Measurements from ENCODE around the gene PAX2.

DNA sequence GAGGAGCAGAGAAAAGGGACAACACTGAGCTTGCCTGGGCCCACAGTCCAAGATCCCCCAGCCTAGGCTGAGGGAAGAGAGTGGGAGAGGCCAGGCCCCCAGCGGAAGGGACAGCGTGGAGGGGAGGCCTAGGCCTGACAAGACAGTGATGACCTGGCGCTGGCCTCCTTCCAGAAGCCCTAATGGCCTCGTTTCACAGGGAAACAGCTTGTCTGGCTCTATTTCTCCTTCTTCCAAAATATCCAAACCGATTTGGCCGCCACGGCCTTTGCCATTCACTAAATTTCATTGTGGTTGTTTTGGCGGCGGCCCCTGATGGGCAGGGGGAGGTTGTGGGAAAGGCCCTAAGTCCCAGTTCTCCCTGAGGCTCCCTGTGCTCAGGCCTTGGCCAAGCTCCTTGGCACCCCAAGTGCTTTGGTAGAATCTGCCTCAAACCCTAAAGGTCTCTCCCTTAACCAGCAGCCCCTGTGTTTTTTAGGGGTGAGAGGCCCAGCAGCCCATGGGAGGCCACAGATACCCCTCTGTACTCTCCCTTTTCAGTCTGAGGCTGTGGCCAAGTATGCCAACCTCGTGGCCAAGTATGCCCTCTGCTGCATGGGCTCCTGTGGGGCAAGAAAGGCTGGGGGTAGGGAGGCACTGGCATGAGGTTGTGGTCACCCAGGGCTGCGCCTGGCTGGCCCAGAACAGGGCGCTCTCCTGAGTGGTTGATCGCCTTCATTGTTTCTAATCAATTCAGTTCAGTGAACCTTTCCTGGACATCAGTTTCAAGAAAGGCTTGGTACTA is 37.3 kb downstream of the PAX2 start:
- TF ChIP-seq, protein P1, sequence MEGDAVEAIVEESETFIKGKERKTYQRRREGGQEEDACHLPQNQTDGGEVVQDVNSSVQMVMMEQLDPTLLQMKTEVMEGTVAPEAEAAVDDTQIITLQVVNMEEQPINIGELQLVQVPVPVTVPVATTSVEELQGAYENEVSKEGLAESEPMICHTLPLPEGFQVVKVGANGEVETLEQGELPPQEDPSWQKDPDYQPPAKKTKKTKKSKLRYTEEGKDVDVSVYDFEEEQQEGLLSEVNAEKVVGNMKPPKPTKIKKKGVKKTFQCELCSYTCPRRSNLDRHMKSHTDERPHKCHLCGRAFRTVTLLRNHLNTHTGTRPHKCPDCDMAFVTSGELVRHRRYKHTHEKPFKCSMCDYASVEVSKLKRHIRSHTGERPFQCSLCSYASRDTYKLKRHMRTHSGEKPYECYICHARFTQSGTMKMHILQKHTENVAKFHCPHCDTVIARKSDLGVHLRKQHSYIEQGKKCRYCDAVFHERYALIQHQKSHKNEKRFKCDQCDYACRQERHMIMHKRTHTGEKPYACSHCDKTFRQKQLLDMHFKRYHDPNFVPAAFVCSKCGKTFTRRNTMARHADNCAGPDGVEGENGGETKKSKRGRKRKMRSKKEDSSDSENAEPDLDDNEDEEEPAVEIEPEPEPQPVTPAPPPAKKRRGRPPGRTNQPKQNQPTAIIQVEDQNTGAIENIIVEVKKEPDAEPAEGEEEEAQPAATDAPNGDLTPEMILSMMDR (IDR thresholded peaks at IDR 0.05) = no peak
- TF ChIP-seq POLR2A (IDR thresholded peaks at IDR 0.05) (no peak), POLR2AphosphoS5 (IDR thresholded peaks at IDR 0.05) (no peak)
